ENCODE results near the gene AOAH.
A peak's percentile ranks its signal among the peaks of the same experiment; 100 is the strongest.
"Not testable (repeated sequence)": the region's sequence is repeated elsewhere in the genome, so short reads cannot be mapped to it uniquely, and the experiment has no call there.

Gene AOAH

DNA sequence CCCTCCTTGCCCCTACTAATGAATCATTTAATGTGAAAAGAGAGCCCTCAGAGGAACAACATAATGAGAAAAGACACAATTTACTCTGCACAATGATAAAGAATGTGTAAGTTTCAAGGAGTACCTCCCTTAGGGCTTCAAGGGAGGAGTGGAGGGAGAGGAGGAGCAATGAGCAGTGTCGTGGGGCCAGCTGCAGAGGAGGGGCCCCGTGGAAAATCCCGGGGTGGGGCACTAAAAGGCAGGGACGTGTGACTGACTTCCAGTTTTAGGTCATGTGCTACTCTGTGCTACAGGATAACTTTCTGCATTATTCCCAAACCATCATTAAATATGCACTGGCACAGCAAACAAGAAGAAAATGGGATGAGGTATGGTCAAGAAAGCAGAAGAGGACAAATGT lies 226.5 kb downstream of the AOAH start:
- DNase-seq, result no peak

DNA sequence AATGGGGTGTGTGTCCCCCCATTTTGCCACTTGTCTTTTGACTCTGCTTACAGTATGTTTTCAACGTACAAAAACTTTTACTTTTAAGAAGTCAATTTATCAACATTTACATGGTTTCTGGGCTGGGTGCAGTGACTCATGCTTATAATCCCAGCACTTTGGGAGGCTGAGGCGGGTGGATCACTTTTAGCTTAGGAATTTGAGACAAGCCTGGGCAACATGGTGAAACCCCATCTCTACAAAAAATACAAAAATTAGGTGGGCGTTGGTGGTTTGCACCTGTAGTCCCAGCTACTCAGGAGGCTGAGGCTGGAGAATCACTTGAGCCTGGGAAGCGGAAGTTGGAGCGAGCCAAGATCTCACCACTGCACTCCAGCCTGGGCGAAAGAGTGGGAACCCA lies 227.1 kb downstream of the AOAH start:
- DNase-seq, result not testable (repeated sequence)

DNA sequence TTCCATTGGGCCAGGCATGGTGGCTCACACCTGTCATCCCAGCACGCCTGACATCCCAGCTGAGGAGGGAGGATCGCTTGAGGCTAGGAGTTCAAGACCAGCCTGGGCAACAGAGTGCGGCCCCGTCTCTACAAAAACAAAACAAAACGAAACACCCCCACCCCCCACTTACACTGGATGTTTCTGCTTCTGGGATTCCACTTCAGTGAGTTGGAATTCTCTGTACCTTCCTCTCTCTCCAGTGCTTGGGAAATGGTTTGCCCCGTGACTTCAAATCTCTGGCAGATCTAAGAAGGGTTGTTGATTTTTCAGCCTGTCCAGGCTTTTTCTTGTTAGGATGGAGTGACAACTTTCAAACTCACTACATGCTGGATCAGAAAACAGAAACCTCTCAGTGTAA lies 227.7 kb downstream of the AOAH start:
- DNase-seq, result no peak

DNA sequence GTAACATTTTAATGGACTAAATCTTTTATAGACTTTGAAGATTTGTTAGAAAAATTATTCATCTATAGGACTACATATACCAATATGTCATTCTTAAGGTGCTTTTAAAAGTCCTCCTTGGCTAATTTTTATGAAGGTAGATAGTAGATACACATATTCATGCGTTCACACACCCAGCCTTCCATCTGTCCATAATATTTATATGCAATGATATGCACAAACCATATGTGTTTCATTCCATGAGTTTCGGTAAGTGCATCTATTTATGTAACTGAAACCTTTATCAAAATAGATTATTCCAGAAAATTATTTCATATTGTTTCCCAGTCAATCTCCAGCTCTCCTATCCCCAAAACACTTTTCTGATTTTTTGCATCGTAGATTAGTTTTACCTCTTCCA lies 233.0 kb downstream of the AOAH start:
- DNase-seq, result no peak

DNA sequence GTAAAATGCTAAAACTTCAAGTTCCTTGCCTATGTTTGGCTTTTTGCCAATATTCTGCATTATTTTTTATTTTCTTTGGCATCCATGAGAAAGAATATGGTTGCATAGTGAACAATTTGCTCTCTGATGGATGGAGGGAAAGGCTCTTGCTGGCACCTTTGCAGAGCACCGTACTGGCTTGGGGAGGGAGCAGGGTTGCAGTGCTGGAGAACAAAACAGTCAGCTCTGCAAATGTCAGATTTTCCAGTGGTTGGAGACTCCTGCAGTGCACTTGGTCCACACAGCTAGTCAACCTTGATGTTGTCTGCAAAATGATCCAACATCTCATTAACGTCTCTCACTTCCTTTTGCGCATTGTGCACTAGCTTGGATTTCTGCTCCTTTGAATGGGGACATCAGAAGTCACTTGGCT lies 233.9 kb downstream of the AOAH start:
- no peak for DNase-seq

DNA sequence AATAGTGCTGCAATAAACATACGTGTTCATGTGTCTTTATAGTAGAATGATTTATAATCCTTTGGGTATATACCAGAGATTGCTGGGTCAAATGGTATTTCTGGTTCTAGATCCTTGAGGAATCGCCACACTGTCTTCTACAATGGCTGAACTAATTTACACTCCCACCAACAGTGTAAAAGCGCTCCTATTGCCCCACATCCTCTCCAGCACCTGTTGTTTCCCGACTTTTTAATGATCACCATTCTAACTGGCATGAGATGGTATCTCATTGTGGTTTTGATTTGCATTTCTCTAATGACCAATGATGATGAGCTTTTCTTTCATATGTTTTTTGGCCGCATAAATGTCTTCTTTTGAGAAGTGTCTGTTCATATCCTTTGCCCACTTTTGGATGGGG lies 235.6 kb downstream of the AOAH start:
- DNase-seq, result not testable (repeated sequence)

DNA sequence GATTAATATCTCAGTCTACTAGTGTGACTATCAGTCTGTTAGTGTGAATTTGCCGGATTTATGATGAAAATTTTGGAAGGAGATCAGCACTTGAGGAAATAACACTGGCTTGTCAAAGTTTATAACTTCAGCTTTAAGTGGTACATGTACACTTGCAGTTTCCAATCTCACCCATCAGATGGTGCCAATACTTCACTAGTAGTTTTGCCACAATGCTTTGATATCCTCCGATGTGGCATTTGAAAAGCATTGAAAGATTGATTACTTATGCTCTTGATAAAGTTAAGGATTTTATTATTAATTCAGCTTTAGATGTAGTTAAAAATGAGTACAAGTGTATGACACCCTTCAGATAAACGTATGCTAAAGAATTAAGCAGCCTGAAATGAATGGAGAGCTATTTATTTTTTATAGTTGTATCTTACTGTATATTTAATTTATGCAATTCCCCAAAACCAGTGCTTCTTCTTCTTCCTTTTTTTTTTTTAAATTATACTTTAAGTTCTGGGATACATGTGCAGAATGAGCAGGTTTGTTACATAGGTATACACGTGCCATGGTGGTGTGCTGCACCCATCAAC lies 236.4 kb downstream of the AOAH start:
- DNase-seq, result no peak

DNA sequence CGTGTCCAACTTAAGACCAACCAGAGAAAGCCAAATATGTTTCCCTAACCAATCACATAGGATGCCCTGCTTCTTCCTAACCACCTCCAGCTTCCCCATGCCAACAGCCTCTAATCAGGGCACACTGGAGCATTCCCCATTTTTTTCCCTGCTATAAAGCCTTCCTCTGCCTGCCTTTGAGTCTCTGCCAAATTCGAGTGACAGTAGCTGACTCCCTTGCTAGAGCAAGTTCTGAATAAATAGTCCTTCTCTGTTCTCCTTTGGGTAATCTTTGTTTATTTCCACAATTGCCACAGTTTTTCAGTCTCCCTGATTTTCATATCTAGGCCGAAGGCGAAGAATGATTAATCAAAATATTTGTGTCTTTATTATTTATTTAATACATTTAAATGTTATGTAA lies 238.0 kb downstream of the AOAH start:
- no peak for DNase-seq

DNA sequence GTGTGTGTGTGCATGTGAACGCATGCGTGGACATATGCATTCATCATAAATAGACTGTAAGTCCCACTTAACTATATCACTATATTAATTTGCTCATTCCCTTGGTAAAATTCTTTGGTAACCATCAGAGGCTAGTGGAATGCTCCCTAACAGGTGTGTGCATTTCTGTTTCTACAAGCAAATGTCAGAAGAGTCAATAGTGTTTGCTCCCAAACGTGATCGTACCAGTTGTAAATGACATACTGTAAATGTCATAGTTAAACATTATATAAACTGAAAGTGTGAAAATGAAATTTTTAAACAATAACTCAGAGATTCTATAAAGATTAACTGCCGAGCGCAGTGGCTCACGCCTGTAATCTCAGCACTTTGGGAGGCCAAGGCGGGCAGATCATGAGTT lies 240.0 kb downstream of the AOAH start:
- no peak for DNase-seq

DNA sequence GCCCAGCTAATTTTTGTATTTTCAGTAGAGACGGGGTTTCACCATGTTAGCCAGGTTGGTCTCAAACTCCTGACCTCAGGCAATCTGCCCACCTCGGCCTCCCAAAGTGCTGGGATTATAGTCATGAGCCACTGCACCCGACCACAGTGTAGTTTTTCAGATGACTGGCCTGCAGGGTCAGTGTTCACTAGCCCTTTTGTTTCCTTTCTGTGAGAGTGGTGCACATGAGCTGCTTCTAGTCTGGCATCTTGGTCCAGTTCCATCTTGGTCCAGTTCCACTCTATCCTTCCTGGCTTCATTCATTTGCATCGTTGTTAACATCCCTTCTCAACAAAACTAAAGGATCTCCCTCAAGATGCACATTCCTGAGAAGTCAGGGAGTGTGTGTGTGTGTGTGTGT lies 240.4 kb downstream of the AOAH start:
- DNase-seq, result not testable (repeated sequence)

DNA sequence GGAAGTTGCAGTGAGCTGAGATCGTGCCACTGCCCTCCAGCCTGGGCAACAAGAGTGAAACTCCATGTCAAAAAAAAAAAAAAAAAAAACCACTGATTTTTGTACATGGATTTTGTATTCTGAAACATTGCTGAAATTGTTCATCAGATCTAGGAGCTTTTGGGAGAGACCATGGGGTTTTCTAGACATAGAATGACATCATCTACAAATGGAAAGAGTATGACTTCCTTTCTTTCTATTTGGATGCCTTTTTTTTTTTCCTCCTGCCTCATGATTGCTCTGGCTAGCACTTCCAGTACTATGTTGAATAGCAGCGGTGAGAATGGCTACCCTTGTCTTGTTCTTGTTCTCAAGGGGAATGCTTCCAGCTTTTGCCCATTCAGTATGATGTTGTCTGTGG lies 245.5 kb downstream of the AOAH start:
- no peak for DNase-seq

DNA sequence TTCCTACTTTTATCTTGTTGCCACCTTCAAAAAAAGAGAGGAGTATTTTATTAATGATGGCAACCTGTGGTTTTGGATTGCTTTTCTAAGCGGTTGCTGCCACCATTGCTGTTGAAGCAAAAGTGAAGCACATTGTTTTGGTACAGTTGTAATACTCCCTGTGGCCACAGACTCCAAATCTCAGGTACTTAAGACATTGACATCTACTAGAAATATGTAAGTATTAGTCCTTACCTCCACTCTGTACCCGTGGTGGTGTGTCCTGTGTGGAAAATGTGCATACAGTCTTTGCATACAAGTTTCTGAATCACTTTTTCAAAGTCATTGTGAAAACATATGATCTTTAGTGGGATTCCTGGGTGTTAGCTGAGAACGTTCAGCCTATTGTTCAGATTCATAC lies 248.9 kb downstream of the AOAH start:
- peak; percentile 31 for DNase-seq

DNA sequence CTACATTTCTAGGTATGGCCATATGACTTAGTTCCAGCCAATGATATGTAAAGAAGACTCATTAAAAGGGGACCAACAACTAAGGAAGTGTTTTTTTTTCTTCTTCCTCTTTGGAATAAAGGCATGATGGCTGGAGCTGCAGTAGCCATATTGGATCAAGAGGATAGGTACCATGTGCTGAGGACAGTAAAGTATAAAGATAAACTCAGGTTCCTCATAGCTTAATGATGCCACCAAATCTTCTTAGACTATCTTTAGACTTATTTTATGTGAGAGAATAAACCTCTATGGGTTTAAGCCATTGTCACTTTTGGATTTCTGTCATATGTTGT lies 249.3 kb downstream of the AOAH start:
- no peak for DNase-seq

DNA sequence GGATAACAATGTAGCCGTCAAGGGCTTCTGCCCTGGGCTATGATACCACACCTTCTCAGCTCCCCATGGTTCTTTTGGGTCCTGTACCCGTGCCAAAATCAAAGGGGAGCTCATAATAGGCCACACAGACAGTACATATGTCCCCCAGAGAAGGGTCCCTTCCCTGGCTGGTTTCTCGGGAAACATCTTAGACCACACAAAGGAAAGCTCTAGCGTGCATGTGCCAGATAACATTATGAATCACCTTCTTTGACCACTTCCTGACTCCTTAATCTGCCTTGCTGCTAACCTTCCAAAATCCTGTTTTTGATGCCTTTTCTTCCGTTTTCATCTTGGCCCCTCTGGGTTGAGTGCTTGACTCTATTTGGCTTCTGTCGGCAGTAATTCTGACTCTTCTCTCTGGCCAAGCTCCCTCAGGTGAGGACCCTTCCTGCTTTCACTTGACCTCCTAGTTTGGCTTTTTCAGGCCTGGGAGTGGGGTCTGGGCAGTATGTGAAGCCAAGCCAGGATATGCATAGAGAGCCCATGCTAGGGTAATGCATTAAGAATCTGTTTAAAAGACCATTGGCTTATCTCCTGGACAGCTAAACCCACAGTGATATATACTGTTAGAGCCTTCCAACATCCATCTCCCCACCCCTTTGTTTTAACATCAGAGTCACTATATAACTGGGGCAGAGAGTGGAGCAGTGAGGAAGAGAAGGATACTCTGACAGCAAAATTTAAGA lies 249.8 kb downstream of the AOAH start:
- no peak for DNase-seq

DNA sequence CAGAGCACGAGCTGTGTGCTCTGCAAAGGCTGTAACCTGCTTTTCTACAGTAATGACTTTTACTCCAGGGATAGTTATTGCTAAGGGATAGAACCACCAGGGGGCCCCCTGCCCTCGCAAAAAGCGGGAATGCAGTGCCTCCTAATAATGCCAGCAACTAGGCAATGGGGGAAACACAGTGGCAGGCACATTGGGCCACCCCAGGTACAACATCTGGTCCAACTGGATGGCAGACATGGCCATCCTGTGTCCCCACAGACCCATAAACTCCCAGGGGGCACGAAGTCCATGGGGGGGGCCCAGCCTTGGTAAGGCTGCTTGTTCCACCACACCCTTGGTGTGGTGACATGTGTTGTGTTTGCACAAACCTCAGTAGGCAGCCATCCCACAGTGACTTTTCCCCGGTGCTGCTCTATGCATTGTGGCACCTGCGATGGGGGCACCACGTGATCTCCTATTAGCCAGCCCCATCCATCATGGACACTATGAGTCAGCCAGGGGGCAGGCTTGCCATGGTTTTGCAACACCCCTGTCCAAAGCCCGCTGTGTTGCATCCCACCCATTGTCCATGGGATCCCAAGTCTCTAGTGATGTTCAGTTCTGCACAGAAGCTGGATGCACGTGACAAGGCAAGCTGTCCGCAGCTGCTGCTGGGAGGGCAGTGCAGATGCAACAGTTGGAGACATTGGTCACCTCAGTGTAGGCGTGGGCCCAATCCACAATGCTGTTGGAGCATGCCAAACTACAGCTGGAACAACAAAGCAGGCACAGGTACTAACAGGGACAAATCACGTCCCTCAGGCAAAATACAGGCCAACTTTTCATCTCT lies 250.6 kb downstream of the AOAH start:
- DNase-seq, result peak; percentile 71

DNA sequence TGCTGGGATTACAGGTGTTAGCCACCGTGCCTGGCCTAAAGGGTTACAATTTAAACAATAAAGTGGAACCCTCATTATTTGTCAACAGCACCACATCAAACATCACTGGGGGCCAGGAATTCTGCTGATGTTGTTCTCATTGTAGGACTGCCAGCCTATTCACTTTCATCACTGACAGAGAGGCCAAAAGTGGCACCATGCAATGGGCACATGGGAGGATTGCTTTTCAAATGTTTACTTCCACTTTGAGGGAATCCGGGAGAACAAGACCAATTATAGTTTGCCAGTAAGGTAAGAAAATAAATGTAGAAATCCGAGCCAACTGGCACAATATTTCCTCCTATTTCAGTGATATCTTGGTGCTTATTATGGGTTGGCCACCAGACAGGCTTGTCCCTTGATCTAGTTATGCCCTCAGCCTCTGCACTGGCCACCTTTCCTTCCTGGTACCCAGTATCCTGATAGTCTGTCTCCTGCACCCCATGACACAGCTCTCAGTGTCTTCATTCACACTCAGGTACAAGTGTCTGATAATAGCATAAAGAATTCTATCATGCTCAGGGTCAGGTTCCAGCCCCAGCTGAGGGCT lies 252.1 kb downstream of the AOAH start:
- DNase-seq, result no peak

DNA sequence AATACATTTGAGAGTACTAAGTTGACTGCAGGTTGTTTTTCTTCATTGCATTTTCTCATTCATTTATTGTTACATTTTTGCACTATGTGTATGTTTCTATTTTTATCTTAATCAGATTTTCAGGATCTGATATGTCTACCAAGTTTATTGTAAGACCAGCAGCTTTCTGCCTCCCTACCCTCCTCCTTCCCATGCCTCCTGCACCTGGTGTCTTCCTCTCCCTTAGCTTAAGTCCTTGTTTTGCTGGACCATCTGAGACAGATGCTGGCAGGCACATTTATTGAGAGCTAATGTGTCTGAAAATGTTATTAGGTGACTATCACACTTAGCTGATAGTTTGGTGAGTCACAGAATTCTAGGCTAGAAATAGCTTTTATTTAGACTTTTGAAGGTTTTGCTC lies 255.1 kb downstream of the AOAH start:
- DNase-seq, result no peak

DNA sequence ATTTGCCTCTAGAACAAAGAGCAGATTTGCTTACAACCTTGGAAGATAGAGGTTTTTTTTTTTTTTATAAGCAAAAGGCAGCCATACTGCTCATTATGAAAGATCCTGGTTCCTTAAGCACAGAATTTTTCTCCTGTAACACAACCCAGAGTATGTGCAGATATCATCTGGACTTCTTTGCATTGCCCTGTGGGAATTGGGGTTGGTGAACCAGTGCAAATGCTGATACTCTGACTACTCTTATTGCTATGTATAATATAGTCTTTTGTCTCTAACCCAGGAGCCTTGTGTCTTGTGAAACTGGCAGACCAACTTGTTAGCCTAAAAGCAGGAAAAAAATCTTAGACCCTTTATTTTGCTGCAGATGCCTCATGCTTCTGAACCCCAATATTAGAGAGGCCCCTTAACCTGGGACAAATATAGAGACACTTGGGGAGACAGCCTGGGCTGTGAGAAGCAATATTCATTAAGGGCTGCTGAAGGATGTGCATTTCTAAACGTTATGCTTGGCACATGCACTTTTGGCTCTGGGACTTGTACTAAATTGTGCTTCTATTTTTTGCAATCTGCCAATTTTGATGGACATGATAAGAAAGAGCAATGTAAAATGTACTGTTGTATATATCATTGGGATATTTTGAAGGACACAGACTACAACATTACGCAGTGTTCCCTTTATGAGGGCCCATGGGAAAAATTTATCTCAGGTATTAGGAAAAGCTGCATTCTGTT lies 255.8 kb downstream of the AOAH start:
- DNase-seq, result no peak

DNA sequence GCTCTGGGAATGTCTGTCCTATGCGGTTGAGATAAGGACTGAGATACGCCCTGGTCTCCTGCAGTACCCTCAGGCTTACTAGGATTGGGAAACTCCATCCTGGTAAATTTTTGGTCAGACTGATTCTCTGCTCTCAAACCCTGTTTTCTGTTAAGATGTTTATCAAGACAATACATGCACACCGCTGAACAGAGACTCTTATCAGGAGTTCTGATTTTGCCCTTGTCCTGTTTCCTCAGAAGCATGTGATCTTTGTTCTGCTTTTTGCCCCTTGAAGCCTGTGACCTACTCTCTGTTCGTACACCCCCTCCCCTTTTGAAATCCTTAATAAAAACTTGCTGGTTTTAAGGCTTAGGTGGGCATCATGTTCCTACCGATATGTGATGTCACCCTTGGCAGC lies 258.3 kb downstream of the AOAH start:
- not testable (repeated sequence) for DNase-seq

DNA sequence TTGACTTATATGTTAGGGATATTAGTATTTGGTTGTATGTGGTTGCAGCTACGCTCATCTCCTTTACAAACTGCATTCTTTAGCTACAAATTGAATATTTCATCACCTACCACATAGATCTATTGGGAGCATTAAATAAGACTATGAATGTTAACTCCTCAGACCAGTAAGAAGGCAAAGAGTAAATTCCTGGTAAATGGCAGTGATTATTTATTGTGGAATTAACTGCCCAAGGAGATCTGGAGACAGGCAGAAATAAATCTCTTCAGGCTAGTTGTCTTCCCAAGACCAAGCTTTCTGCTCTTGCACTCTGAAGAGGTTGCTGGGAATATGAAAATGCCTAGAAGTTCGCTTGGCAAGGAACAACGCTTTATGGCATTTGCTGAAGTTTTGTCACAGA lies 260.0 kb downstream of the AOAH start:
- DNase-seq, result no peak

All from stimulated activated CD8-positive, alpha-beta memory T cell treated with anti-CD3 and anti-CD28 coated beads, Interleukin-4, amount 100 ng/mL, for 48 hours (primary cell).